ENCODE data around the gene ATP1A3.

Gene ATP1A3

DNA sequence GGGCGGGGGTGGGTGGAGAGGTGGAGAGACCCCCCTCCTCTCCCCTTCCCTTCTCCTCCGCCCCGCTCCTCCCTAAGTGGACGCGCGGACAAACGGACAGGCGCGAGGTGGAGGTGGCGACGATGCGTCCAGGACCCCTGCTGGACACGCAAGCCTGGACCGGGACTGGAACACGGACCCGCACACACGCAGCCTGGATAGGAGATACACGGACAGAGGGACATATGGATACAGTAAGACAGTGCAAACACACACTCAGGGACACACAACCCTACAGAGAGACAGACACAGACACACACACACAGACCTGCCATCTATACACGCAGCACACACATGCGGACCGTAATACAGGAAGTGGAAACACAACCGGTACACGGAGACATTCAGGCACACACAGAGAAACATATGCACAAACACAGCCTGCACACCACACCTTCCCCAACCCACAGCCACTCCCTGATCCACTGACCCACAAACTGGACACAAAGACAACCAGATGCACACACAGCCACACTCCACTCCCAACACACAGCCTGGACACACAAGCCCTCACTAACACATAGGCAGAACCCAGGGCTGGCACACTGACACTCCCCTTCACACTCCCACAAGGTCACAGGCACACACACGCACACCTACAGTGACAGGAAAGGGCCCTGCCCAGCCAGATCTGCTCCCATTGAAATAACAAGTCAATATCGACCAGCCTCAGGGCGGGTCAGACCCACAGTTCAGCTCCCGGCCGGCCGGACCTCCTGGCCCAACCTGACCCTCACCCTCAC, 65.1 kb downstream of the ATP1A3 start:
- DNase-seq (ENCODE audit: low read depth, low spot score): no peak

DNA sequence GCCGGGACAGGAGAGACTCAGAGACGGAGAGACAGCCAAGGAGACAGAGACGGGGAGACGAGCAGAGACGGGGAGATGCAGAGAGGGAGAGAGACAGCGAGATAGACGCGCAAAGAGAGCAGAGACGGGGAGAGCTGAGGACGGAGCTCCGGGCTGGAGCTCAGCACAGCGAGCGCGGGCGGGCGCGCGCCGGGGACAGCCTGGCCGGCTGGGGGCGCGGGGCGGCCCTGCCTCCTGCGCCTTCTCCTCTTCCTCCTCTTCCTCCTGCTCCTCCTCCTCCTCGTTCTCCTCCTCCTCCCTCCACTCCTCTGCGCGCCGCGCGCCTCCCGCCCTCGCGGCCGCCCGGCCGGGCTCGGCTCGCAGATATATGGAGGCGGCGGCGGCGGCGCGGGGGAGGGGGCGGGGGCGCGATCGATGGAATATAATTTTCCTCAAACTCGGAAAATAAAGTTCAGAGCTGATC, 65.8 kb downstream of the ATP1A3 start, which contains the start of gene ERFL:
Gene ERFL (minus strand): TSS at position 229 of the 463 bp plus-strand sequence. CDS start 15,530 bp downstream, outside the sequence.
- no peak for DNase-seq (ENCODE audit: low read depth, low spot score)

DNA sequence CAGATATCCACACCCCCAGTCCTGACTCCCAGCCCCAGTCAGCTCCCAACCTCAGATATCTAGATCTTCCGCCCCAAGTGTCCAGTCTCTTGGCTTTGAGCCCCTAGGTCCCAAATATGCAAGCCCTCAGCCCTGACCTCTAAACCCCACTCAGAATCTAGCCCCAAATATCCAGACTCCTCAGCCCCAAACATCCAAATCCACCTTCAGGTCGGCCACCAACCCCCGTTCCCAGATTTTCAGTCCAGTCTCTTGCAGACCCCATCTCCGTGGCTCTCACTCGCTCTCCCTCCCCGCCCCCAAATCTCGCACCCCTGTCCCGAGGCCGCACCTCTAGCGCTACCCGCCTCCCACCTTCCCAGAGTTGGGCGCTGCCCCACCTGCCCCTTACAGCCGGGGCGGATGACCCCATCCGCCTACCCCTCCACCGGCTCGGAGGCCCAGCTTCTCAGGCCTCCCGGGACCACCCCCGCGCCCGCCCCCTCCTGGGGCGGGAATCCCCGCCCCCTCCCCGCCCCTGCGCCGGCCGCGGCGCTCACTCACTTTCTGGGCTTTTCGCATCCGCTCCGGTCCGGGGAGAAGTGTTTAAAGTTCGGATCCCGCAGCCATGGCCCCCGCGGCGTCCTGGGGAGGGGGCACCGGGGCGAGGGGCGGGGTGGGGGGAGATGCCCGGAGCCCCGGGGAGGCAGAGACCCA, 66.4 kb downstream of the ATP1A3 start:
- no peak for DNase-seq (ENCODE audit: low read depth, low spot score)

DNA sequence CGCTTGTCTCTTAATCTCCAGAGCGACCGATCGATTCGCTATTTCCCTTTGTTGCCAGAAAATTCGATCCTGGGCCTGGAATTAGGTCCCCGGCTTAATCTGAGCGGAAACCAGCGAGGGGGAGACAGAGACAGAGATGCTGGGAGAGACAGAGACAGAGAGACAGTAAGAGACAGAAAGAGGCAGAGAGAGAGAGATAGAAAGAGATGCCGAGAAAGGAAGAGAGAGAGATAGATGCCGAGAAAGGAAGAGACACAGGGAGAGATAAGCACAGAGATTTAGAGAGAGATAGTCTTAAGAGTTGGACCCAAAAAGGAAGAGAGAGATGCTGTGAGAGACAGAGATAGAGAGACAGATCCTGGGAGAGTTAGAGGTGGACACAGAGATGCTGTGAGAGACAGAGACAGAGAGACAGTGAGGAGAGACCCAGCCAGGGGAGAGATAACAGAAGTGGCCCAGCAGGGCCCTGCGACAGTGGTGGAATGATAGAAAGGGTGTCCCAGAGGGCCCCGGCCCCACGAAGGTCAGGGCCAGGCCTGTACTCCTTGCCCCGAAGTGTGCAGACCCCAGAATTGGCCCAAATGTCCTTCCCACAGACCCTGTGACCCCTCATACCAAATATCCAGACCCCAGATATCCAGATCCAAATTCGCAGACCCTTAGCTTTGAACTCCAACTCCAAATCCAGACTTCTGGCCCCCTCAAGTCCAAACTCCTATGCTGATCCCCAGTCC, 67.1 kb downstream of the ATP1A3 start:
- no peak for DNase-seq (ENCODE audit: low read depth, low spot score)

DNA sequence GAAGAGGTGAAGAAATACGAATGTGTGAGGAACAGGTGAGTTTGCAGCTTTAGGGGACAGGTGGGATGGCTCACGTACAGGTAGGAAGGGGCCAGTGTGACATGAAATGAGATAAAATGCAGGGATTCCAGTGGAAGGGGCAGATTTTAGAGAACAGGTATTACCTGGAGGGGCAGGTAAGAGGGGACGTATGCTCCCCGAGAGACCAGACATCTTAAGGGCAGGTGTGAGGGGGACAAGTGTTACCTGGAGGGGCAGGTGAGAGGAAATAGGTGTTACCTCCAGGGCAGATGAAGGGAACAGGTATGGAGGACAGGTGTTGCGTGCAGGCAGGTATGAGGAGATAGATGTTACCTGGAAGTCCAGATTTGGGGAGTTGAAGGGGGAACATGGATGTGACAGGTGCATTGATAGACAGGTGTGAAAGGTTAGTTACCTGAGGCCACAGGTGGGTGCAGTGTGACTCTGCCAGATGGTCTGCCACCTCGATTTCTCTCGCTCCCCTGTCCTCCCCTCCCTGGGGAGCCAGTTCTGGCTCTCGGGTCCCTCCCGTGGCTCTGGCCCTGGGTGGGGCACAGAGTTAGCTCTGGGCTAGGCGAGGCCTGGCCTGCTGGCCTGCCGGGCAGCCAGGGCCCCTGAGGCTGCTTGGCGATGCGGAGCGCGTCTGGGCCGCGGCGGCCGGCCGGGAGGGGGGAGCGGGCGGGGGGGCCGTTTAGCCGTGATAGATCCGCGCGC, 67.8 kb downstream of the ATP1A3 start:
- no peak for DNase-seq (ENCODE audit: low read depth, low spot score)

DNA sequence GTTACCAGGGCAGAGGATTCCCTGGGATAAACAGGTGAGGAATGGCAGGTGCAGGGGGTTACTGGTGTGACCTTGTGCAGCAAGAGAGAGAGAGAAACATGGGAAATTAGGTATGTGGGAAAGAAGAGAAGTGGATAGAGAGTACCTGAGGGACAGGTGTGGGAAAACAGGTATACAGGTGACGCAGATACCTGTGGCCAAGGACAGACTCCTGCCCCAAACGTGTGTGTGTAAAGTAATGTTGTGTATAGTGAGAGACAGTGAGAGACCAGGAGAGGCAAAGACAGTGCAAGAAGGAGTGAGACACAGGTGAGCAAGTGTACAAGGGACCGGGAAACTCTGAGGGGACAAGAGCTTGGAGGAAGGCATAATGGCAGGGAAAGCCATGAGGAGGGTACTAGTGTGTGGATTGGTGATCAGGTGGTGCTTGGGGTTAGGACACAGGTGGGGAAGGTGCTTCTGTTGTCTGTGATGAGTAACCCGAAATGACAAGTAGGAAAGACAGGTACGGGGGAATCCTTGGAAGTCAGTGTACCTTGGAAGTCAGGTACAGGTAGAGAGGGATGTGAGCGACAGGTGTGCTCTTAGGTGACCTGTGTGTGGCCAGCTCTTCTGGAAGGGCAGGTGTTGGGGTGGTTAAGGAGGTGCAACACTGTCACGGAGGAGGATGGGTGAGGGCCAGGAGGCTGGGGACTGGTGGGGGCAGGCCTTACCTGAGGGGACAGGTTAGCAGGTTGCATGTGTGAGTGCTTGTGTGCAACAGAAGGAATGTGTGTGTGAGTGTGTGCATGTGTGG, 68.6 kb downstream of the ATP1A3 start:
- no peak for DNase-seq (ENCODE audit: low read depth, low spot score)

DNA sequence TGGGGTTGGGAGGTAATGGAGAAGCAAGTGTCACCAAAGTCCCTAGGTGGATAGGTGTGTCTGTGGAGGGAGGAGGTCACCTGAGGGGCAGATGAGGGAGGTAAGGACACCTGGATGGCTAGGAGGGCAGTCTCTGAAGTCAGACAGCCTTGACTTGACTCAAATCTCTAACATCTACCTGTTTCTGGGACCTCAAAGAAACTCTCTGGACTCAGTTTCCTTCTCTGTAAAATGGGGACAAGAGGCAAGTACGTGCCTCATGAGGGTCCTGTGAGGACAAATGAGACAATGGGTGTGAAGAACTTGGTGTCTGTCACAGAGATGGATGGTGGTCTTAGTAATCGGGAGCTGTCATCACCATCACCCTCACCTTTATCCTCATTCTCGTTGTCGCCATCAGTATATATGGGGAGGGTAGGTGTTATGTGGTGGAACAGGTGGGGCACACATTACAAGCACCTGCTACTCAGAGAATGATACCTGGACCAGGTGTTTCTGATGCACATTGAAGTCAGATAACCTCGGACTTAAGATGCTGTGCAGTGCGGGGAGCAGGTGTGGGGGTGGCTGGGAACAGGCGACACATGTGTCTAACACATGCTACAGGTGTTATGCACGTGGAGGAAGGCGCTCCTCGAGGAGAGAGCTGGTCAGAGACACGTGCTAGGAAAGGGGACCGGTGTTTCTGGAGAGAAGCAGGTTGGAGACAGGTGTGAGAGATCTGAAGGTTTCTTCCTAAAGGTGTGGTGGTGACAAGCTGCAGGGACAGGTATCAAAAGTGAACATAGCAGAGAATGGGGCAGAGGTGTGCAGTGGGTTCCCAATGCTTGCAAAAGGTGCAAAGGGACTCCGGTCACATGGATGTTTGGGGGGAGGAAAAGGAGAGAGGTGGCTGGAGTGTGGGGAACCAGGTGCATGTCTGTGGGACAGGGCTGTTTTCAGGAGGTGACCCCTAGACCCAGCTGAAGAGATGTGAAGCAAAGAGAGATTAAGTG, 69.6 kb downstream of the ATP1A3 start:
- no peak for DNase-seq (ENCODE audit: low read depth, low spot score)

DNA sequence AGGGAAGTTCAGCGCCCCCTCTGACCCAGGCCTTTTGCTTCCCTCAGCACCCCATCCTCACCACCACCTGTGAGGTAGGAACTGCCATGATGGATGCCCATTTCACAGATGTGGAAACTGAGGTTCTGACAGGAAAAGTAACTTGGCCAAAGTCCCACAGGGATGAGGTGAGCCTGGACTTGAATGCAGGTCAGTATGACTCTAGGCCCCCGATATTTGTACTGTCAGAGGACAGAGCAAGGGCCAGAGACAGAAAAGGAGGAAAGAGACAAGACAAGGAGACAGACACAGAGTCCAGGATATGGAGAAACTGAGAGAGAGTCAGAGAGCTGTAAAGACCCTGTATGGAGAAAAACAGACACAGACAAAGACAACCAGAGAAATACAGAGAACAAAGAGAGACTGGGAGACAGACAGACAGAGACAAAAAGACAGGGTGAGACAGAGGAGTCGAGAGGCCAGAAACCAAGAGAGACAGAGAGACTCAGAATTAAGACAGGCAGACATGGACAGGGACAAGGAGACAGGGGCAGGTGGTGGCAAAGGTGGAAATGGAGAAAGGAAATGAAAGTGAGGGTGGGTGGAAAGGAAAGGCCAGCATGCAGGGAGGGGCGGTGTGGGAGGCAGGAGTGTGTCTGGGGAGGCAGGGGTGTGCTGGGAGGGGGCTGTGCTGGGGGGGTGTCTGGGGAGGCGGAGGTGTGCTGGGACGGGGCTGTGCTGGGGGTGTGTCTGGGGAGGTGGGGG, 70.8 kb downstream of the ATP1A3 start:
- no peak for DNase-seq (ENCODE audit: low read depth, low spot score)

DNA sequence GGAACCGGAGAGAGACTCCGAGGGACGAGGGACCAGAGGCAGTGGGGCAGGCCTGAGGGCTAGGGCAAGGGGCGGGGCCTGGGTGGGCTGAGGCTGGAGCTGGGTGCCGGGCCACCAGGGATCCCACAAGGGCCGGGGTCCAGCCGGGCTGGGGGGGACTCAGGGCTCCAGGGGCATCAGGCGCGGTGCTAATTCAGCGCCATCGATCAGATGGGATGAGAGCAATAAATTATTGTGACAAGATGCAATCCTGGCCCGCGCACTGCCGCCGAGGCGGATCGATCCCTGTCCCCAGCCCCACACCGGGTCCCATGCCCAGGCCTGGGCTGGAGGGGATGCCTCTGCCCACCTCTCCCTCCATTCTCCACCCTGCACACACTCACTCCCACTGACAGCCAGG, 71.4 kb downstream of the ATP1A3 start:
- no peak for DNase-seq (ENCODE audit: low read depth, low spot score)

DNA sequence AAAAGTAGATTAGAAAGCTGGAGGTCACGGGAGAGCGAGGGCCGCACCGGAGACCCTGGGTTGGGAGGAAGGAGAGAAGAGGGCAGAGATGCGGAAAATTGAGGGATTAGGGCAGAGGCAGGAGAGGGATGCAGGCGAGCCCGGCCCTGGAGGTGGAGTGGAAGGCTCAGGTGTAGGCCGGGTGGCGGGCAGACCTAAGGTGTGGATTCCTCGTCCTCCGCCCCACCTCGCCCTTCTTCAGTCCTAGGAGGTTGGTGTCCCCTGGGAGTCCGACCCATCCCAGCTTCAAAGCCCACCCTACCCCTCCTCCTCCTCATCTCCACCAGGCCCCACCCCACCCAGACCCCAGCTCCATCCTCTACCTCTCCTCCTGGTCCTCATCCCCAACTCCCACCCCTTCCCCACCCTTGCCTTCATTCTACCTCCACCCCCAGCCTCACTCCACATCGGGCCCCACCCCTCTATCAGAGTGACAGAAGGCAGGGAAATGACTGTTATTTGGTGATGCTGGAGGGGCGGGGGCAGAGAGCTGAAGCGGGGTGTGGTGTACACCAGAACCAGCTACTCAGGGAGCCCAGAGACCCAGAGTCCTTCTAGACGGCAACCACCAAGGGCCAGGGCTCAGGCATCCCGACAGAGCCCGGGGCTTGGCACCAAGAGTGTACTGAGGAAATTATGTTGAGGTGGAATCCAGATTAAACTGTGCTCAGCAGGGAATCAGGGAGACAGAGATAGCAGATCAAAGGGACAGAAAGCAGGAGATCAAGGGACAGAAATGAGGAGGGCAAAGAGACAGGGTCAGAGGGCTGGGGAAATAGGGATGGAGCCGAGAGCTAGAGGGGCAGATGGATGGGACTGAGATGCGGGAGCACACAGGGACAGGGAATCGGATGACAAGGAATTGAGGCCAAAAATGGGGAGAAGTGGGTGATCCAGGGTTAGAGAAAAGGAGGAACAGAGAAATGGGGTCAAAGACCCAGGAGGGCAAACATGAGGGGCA, 72.2 kb downstream of the ATP1A3 start:
- DNase-seq (ENCODE audit: low read depth, low spot score): no peak

DNA sequence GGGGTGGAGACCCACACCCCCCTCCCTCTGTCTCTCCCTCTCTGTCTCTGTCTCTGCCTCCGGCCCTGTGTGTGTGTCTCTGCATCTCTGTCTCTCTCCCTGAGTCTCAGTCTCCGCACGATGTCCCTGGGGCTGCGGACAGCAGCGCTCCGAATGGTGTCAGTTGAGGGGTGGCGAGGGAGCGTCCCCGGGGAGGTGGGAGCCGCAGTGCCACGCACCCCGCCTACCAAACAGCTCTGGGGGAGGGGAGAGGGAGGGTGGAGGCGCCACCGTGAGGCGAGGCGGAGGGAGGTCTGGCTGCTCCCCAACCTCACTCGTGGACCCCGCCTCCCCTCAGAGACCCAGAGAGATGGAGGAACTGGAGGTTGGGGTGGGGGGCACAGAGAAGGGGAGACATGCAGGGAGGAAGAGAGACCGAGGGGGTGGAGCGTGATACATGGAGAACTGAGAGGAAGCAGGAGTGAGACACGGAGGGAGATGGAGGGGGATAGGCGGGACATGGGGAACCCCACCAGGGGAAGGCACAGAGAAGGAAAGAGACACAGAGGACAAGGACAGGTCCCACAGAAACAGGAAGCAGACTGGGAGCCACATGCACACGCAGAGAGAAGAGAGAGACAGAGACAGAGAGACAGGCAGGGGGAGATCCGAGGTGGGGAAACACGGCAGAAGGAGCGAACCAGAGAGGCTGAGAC, 73.0 kb downstream of the ATP1A3 start:
- DNase-seq (ENCODE audit: low read depth, low spot score): no peak

DNA sequence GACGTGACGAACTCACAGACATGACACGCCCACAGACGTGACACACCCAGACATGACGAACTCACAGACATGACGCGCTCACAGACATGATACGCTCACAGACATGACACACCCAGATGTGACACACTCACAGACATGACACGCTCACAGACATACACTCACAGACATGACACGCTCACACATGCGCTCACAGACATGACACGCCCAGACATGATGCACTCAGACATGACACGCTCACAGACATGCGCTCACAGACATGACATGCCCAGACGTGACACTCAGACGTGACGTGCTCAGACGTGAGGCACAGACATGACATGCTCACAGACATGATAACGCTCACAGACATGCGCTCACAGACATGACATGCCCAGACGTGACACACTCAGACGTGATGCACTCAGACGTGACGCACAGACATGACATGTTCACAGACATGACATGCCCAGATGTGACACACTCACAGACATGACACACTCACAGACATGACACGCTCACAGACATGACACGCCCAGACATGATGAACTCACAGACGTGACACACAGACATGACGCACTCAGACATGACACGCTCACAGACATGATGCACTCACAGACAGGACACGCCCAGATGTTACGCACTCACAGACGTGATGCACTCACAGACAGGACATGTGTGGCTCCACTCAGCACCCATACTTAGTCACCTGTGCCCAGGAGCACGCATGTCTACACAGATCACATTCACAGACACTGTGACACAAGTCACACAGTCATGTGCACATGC, 73.9 kb downstream of the ATP1A3 start:
- no peak for DNase-seq (ENCODE audit: low read depth, low spot score)

DNA sequence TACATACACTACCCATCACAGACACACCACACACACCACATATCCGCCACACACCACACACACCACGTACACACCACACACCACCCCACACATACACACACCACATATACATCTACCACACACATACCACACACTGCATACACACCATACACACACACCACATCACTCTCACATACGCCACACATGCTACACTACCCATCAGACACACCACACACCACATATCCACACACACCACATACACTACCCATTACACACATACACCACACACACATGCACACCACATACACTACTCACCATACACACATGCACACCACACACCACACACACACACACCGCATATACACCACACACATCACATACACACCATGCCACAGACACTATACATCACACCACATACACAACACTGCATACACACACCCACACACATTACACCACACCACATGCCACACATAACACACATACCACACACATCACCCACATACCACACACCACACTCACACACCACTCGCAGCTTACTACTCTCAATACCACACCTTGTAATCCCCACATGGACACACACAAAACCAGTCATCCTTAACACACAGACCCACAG, 75.3 kb downstream of the ATP1A3 start:
- no peak for DNase-seq (ENCODE audit: low read depth, low spot score)

DNA sequence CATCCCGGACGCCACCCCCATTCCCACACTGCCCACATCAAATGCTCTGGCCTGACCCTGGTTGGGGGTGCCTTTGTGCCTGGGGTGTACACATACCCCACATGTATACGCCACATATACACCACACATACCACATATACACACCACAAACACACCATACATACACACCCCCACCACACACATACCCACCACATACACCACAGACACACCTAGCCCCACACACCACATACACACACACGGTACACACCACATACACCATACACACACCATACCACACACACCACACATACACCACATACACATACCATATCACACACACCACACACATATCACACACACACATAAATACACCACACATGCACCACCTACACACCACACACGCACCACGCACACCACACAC, 75.9 kb downstream of the ATP1A3 start:
- DNase-seq (ENCODE audit: low read depth, low spot score): no peak

DNA sequence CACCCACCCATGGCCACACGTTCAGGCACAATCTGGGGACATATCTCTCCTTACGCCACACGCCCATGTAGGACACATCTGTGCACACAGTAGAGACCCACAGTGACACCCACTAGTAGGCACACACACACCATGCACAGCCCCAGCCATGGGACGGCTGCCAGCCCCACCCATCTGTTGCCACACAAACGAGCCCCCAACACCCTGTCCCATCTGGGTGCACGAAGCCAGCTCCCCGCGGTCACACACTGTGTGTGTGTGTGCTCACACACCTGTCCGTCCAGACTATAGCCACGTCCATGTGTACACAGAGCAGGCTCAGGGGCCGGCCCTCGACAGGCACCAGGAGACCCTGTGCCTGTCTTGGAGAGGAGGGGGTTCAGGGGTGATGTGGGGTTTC, 76.4 kb downstream of the ATP1A3 start:
- no peak for DNase-seq (ENCODE audit: low read depth, low spot score)
